DMS79 treated with DMSO at 0.1 percent for 48 hours (cell line): ENCODE data around the gene ATF6.
A peak's percentile ranks its signal among the peaks of the same experiment; 100 is the strongest.
"Not testable (repeated sequence)": the region's sequence is repeated elsewhere in the genome, so short reads cannot be mapped to it uniquely, and the experiment has no call there.

Source experiments
- DNase-seq: peaks from one replicate; lab custom pipeline; 2025; lab: John Stamatoyannopoulos, UW

The ATF6 gene

DNA sequence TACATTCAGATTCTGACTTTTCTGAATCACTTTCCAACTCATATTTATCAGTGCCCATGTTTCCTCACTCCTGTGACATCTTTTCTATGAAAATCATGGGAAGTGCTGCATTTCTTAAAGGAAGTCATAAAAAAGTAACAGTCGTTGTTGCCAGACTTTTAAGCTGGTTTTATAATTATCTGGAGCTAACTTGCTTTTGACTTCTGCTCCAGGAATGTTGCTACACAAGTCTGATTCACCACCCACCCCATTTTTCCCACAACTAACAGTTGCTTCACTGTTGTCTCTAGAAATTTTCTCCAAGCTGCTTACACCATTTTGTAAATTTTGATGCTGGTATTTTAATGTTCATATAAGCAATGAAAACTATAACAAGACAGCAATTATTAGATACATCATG is 32.6 kb upstream of the ATF6 start:
- no peak for DNase-seq

GRCh38 chr1:161735837-161736236 is 30.3 kb upstream of the ATF6 start:
- no peak for DNase-seq

GRCh38 chr1:161736335-161736969 is 29.7 kb upstream of the ATF6 start:
- DNase-seq, result no peak

DNA sequence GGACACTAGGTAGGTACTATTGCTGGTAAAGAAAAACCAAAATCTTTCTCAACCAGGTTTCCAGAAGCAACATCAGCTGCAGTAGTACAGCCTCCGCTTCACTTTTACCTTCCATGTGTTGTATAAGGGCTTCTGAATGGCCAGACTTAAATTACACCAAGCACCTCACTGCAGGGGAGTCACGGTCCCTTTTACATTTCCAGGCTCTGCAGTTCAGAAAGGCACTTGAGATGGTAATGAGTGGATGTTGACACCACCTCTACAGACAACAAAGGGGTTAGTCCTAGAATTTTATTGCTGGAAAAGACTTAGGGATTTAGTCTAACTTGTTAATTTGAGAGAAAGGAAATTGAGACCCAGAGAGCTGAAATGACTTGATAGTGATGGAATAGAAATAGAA is 28.5 kb upstream of the ATF6 start:
- peak; percentile 5 for DNase-seq

DNA sequence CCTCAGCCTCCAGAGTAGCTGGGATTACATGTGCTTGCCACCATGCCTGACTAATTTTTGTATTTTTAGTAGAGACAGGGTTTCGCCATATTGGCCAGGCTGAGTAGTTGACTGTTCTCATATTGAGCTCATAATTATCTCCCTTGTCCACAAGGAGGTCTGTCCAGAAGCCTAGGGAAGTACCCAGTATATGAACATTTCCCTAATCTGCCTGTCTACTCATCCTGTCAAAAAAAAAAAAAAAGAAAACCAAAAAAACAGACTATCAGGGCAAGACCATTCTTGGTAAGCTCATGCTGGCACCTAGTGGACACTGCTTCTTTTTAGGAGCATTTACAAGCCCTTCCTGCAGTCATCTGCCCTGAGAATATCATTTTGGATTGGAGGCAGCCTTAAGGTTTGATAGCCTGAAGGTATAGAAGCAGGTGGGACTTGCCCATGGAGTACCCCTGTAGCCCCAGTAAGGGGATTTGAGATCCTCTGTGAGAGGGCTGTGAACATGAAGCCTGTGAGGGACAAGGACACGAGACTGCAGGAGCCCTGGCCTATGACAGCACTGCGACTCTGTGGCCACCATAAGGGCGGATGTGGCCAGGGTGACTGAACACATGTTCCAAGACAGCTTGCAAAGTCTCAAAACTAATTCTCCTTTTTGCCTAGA is 27.4 kb upstream of the ATF6 start:
- no peak for DNase-seq

DNA sequence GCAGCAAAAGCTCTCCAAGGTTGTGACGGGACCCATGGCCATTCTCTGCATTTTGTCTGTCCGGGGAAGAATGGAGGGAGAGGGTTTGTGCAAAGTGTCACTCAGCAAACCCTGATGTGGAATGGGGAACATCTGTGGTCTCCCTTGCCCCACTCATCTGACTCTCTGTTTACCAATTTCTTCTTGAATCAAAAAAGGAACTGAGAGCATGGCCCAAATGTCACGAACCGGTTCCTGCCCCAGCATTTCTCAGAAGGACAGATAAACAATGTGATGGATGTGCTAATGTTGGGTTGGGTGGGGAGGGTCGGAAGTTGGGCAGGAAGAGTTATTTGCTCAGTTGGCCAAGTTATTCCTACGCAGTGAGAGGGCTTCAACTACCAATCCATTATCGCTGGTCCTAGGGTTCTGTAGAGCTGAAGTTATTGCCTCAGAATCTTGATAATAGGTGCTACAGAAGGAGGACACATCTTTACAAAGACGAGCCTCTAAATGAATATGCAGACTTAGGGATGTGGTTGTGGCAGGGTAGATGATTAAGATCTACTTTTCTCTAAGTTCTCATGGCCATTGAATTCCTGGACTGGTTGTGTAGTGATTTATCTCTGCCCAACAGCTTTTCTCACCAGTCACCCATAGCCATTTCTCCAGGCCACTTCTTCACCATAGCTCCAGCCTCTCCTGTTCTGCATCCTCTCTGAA is 26.1 kb upstream of the ATF6 start:
- DNase-seq, result no peak

DNA sequence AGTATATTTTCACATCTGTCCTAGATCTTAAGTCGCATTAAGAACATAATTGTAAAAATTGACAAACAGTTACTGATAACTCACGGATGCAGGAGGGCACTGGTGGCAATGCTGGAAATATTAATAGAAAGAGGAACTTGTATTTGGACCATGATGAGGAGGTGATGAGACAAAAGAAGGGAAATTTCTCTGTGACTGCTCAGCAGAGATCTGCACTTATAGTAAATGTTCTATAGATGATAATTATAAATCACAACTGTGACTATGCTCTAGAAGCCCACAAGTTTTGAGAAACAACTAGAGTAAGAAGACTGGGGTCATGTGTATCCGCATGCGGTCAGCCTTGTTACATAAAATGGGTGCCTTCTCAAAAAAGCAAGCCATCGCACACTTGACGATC is 25.2 kb upstream of the ATF6 start:
- DNase-seq, result no peak

DNA sequence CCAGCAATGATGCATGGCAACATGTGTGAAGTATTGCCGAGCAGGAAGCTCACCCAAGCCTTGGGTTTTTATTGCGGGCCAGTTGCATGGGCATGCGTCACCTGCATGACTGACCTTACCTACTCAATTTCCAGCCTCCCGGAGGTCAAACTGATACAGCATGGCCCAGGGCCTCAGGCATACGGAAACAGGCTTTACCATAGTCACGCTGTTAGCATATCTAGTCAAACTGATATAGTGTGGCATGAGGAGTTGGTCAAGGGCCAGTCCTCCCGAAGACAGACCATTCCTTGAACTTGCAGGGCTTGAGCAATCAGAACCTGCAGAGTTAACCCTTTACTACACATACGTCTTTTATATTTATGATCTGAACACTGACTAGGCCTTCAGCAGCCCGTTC is 22.9 kb upstream of the ATF6 start:
- no peak for DNase-seq

DNA sequence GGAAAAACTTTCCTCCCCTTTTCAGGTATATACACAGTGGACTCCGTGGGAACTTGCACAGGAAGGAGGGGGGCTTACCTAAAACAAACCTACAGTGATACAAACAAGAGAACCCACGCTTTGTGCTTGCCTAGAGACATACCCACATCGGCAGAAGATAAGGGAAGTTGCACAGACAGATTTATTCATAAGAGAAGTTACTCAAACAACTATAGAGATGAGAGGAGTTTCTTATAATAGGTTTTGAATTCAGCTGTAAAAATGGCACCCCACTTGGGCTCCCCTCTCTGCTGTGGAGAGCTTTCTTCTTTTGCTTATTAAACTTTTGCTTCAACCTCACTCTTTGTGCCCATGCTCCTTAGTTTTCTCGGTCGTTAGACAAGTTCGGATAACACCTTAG is 18.3 kb upstream of the ATF6 start:
- DNase-seq, result no peak

GRCh38 chr1:161749509-161750407 is 16.4 kb upstream of the ATF6 start, which contains the start of gene DUSP12:
Gene DUSP12 (plus strand): TSS chr1:161749786. CDS start chr1:161749802, 16 bp downstream.
- DNase-seq, result peak; percentile 95

DNA sequence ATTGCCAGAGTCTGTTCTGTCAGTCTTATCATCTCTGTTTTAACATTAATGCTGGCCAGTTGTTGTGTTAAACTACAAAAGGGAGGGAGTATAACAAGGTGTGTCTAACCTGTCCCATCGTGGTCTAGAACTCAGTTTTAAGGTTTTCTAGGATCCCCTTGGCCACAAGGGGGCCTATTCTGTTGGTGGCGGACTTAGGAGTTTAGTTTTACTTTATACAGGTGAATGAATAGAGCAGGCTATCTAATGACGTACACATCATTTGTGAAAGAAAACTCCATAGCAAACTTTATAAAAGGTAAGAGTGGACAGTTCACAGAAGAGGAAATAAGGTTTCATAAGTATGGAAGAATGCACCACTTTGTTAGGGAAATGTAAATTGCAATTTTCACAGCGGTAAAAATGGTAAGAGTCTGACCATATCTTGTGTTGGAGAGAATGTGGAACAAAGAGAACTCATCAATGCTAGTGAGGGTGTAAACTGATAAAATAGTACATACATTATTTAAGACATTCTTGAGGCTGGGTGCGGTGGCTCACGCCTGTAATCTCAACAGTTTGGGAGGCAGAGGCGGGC is 2.5 kb upstream of the ATF6 start:
- DNase-seq, result no peak

DNA sequence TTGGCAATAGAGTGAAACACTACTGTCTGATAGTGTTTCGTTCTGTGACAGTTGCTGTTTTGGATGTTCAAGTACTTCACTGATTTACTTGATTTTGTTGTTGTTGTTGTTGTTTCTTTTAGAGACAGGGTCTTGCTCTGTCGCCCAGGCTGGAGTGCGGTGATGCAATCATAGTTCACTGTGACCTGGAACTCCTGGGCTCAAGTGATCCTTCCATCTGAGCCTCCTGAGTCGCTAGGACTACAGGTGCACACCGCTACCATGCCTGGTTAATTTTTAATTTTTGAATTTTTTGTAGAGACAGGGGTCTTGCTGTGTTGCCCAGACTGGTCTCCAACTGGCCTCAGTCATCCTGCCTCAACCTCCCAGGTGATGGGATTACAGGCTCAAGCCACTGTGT is 2.3 kb downstream of the ATF6 start:
- DNase-seq, result no peak

DNA sequence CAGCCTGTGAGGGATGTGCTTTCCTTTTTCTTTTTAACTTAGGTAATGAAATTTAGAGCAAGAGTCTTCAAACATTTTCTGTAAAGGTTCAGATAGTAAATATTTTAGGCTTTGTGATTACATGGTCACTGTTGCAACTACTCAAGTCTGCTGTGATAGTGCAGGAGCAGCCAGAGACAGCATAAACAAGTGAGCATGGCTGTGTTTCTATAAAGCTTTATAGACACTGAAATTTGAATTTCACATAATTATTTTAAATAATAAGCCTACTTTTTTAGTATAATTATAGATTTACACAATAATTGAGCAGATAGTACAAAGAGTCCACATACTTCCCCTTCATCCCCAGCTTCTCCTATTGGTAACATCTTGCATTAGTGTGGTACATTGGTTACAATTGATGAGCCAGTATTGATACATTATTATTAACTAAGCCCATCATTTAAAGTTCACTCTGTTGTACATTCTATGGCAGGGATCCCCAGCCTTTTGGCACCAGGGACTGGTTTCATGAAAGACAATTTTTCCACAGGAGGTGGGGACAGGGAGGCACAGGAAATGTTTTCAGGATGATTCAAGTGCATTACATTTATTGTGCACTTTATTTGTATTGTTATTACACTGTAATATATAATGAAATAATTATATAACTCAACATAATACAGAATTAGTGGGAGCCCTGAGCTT is 3.0 kb downstream of the ATF6 start:
- DNase-seq, result no peak

DNA sequence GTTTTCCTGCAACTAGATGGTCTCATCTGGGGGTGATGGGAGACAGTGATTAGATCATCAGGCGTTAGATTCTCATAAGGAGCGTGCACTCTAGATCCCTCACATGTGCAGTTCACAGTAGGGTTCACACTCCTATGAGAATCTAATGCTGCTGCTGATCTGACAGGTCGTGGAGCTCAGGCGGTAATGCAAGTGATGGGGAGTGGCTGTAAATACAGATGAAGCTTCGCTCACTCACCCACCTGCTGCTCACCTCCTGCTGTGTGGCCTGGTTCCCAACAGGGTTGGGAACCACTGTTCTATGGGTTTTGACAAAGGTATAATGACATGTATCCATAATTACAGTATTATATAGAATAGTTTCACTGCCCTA is 3.5 kb downstream of the ATF6 start:
- not testable (repeated sequence) for DNase-seq

DNA sequence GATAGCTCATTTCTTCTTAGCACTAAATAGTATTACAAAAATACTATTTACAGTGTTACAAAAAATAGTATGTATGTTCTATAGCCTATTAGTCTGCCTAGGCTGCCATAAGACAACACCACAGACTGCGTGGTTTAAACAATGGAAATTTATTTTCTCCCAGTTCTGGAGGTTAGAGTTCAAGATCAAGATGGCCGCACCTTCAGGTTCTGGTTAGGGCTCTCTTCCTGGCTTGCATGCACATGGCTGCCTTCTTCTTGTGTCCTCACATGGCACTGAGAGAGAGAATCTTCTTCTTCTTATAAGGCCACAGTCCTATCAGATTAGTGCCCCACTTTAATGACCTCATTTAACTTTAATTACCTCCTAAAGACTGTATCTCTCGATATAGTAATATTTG is 4.1 kb downstream of the ATF6 start:
- DNase-seq, result no peak

GRCh38 chr1:161771161-161771560 is 5.0 kb downstream of the ATF6 start:
- DNase-seq, result no peak

DNA sequence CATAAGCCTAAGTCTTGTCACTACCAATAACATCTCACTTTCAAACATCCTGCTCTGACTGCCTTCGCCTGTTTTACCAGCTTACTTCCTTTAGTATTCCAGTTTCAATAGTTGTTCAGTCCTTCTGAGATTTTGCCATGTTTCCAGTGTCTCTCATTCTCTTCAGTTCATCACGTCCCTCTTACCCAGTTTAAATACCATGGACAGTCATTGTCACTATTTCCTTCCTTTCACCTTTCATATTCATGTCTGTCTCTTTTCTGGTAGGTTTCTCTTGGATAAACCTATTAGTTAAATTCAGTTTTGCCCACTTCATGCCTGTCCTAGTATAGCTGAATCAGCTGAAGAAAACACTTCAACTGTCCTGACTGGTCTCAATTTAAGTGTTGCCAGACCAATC is 5.9 kb downstream of the ATF6 start:
- DNase-seq, result no peak

DNA sequence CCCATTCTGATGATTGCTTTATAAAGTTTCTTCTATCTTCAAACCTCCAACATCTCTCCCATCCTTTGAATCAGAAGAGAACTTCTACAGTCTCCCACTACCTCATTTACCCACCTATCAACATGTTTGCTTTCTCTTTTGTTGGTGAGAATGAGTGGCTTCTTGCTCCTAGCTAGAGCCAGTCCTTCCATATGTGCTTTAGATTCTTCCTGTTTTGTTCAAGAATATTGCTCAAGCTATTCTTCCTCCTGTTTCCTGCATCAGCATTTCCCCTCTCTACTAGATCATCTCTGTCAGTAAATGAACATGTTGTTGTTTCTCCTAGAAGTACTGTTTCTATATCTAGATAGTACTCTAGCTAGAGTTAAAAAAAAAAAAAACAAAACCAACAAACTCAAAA is 6.3 kb downstream of the ATF6 start:
- DNase-seq, result no peak

- DNase-seq, result no peak
These were observed 7.7 kb downstream of the ATF6 start for GRCh38 chr1:161773791-161774190.

- DNase-seq, result no peak
These were observed 11.1 kb downstream of the ATF6 start for GRCh38 chr1:161777261-161777660.

- no peak for DNase-seq
These were observed 12.4 kb downstream of the ATF6 start for GRCh38 chr1:161778522-161778921.
